Astrocyte (in vitro differentiated cells and primary cell): ENCODE results near the gene GCNA.

Experiments
- EZH2 ChIP-seq: IDR thresholded peaks from 2 replicates; pipeline ENCODE4 v1.6.1; 2012; ENCODE audit warnings: mild to moderate bottlenecking, low read length, inconsistent platforms; ENCODE audit not compliant: insufficient read depth
- TF ChIP-seq, protein P1 (sequence below): IDR thresholded peaks from 2 replicates; pipeline ENCODE4 v1.5.1; 2011; ENCODE audit warnings: low read depth, mild to moderate bottlenecking, inconsistent platforms, low read length, moderate library complexity; ENCODE audit not compliant: insufficient read depth

DNA sequence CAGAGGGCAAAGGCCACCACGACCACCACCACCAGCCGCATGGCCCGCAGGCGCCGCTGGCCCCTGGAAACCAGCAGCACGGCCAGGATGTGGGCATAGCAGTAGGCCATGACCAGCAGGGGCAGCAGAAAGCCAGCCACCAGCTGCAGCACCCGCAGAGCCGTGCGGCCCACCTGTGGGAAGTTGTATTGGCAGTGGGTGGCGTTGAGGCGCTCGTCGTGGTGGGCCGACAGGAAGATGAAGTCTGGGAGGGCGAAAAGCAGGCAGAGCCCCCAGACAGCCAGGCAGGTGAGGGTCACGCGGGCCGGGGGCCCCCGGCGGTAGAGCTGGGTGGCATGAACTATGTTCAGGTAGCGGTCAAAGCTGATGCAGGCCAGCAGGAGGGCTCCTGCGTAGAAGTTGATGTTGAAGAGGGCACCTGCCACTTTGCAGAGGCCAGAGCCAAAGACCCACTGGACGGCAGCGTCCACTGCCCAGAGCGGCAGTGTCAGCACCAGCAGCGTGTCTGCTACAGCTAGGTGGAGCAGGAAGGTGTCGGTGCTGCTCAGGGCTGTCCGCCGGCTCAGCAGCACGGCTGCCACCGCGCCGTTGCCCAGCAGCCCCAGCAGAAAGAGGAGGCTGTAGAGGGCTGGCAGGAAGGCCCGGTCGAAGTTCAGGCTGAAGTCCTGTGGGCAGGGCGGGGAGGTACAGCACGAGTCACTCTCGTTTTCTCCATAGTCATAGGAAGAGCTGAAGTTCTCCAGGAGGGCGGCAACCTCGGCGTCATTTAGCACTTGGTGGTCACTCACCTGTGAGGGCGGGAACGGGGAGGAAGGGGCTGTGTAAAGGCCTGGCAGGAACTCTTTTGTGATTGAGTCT, 38.7 kb downstream of the GCNA start:
- TF ChIP-seq, protein P1, sequence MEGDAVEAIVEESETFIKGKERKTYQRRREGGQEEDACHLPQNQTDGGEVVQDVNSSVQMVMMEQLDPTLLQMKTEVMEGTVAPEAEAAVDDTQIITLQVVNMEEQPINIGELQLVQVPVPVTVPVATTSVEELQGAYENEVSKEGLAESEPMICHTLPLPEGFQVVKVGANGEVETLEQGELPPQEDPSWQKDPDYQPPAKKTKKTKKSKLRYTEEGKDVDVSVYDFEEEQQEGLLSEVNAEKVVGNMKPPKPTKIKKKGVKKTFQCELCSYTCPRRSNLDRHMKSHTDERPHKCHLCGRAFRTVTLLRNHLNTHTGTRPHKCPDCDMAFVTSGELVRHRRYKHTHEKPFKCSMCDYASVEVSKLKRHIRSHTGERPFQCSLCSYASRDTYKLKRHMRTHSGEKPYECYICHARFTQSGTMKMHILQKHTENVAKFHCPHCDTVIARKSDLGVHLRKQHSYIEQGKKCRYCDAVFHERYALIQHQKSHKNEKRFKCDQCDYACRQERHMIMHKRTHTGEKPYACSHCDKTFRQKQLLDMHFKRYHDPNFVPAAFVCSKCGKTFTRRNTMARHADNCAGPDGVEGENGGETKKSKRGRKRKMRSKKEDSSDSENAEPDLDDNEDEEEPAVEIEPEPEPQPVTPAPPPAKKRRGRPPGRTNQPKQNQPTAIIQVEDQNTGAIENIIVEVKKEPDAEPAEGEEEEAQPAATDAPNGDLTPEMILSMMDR: no peak
- no peak for TF ChIP-seq EZH2
